ENCODE data around the gene HNRNPL. TPM values are rescaled to one million over a fixed set of nuclear protein-coding genes. Genes with fewer than 3 reads are reported as not detected.
"Not testable (repeated sequence)": the region's sequence is repeated elsewhere in the genome, so short reads cannot be mapped to it uniquely, and the experiment has no call there.

HNRNPL gene
- total RNA-seq, 4 donors from 2014 or later = 88.3 to 172 (median 126) TPM

DNA sequence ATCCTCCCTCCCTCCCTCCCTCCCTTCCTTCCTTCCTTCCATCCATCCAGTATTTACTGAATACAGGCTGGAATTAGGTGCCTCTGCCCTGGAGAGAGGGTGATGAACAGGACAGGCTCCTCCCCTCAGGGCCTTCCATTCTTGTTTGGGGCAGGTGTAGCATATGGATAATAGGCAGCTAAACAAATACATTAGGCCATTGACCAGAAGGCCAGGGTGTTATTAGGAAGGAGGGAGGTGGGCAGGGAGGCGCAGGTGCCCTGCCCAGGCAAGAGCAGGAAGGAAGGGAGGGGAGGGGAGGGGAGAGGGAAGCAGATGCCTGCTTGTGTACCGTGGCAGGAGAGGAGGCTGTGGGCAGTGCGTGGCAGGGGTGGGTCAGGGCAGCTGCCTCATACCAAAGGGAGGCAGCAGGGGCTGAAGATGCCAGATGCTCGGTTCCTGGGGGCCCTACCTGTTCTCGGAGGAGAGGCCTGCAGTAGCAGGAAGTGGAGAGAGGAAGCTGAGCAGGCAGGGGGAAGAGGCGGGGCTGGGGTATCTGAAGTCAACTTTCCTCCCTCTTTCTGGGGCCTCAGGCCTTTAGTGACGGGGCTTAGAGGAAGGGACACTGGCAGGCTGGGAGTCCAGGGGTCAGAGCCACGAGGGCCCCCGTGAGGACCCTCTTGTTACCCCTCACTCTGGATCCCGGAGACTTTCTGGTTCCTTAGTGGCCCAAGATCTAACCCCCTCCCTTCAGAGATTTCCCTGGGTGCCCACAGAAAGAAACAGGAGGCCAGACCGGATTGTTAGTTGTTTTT, 28.2 kb upstream of the HNRNPL start, which contains the start of gene RINL:
TSS of gene RINL (minus strand) at position 495 of the 794 bp plus-strand sequence. CDS start 1,533 bp downstream, outside the sequence.
- TF ChIP-seq, protein P1, sequence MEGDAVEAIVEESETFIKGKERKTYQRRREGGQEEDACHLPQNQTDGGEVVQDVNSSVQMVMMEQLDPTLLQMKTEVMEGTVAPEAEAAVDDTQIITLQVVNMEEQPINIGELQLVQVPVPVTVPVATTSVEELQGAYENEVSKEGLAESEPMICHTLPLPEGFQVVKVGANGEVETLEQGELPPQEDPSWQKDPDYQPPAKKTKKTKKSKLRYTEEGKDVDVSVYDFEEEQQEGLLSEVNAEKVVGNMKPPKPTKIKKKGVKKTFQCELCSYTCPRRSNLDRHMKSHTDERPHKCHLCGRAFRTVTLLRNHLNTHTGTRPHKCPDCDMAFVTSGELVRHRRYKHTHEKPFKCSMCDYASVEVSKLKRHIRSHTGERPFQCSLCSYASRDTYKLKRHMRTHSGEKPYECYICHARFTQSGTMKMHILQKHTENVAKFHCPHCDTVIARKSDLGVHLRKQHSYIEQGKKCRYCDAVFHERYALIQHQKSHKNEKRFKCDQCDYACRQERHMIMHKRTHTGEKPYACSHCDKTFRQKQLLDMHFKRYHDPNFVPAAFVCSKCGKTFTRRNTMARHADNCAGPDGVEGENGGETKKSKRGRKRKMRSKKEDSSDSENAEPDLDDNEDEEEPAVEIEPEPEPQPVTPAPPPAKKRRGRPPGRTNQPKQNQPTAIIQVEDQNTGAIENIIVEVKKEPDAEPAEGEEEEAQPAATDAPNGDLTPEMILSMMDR (IDR thresholded peaks at IDR 0.05 in 4 of 5, conservative IDR thresholded peaks at IDR 0.05 in 1 of 5) = no peak
- no peak for TF ChIP-seq POLR2A (IDR thresholded peaks at IDR 0.05)
- ATAC-seq (no peak), DNase-seq (no peak)
- H3K9me3 ChIP-seq = no peaks in the 10 kb centered on the region
- no peaks in the 10 kb centered on the region for H3K27me3 ChIP-seq
- peaks cover 0 to 34% of the 10 kb centered on the region in 2 donors for H3K36me3 ChIP-seq
- in situ Hi-C loops (cut with MboI; ENCODE audit: low sequenced_read_pairs in 4 of 4) = no loop called here
- H3K27ac ChIP-seq = peak within 1 kb of the TSS; percentile 45 to 54 (median 52)
- H3K4me1 ChIP-seq = peaks cover 3 to 6% of the 10 kb centered on the region in 2 donors
- intact Hi-C loops (cut with DNase I; ENCODE audit: low total_unique reads) = no loop called here
- H3K4me3 ChIP-seq = no peak within 1 kb of the TSS

DNA sequence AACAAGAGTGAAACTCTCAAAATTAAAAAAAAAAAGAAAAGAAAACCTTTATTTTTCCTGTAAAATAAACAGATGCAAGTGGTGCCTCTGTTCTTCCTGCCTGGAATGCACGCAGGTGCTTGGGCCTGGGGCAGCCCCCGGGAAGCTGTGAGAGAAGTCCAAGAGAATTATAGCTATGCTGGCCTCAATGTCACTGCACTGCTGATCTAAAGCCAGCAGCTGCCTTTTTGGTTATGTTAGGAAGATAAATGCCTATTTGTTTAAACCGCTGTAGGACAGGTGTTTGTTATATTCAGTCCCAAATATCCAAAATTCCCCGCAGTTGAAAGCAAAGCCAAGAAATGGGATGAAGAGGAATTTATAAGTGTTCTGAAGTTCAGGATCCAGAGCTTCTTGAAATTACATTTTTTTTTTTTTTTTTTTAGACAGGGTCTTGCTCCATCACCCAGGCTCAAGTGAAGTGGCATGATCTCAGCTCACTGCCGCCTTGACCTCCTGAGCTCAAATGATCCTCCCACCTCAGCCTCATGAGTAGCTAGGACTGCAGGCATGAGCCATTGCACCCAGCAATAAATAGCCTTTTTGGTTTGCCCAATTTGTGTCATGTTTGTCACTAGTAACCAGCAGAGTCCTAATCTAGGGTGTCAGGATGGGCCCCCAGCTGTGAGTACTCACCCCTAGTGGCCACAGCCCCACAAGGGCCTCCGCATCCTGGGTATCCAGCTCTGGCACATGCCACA, 26.0 kb upstream of the HNRNPL start:
- Histone ChIP-seq H3K4me3 (no peak overlapping the region), H3K27ac (no peak overlapping the region), H3K4me1 (peaks cover 3 to 6% of the 10 kb centered on the region in 2 donors), H3K36me3 (peaks cover 0 to 18% of the 10 kb centered on the region in 2 donors), H3K27me3 (no peaks in the 10 kb centered on the region), H3K9me3 (no peaks in the 10 kb centered on the region)
- intact Hi-C loops (cut with DNase I; ENCODE audit: low total_unique reads) = no loop called here
- ATAC-seq = no peak
- TF ChIP-seq, protein P1 (IDR thresholded peaks at IDR 0.05 in 4 of 5, conservative IDR thresholded peaks at IDR 0.05 in 1 of 5) = no peak
- no peak for TF ChIP-seq POLR2A (IDR thresholded peaks at IDR 0.05)
- in situ Hi-C loops (cut with MboI; ENCODE audit: low sequenced_read_pairs in 4 of 4) = no loop called here
- DNase-seq = no peak

DNA sequence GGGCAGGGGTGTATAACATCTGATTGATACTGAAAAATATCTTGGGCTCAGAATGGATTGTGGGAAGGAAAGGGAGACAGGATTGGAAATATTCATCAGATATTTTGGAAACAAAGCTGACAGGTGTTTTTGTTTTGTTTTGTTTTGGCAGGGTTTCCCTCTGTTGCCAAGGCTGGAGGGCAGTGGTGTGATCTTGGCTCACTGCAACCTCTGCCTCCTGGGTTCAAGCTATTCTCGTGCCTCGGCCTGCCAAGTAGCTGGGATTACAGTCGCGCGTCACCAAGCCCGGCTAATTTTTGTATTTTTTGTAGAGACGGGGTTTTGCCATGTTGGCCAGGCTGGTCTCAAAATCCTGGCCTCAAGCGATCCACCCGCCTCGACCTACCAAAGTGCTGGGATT, 23.6 kb upstream of the HNRNPL start:
- H3K36me3 ChIP-seq; H3K4me3 ChIP-seq; H3K27me3 ChIP-seq; ATAC-seq; H3K9me3 ChIP-seq; DNase-seq; H3K4me1 ChIP-seq; in situ Hi-C loops (cut with MboI; ENCODE audit: low sequenced_read_pairs in 4 of 4): not testable (repeated sequence)
- intact Hi-C loops (cut with DNase I; ENCODE audit: low total_unique reads) = loop anchor here (5.0 kb wide), 1 partner anchor 106 kb away; no protein-coding TSS in a partner anchor
- H3K27ac ChIP-seq = peak overlapping the region in 1 of 4 donors; percentile 46

DNA sequence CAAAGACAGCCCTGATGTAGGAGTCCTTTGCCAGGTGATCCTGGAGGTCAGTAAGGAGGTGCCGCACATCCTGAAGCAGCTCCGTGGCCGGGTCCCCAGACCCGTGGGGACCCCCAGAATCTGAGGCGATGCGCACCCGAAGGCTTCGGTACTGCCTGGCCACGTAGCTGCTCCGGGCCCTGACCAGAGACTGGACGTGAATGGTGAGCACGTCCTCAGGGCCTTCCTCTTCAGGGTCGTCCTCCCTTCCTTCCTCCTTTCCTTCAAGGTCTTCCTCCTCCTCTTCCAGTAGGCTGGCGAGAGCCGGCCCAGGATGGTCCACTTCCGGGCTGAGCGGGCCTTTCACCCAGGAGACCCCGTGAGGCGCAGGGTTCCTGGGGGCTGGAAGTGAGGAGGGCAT, 20.8 kb upstream of the HNRNPL start:
- H3K4me1 ChIP-seq = peaks cover 0 to 6% of the 10 kb centered on the region in 2 donors
- intact Hi-C loops (cut with DNase I; ENCODE audit: low total_unique reads) = loop anchor here (1.0 to 5.0 kb wide), 2 partner anchors 18 to 103 kb away; no protein-coding TSS in a partner anchor

More for the DNA sequence above, 20.8 kb upstream of the HNRNPL start:
- no peaks in the 10 kb centered on the region for H3K27me3 ChIP-seq
- H3K9me3 ChIP-seq = no peaks in the 10 kb centered on the region
- in situ Hi-C loops (cut with MboI; ENCODE audit: low sequenced_read_pairs in 4 of 4) = no loop called here
- DNase-seq (no peak), ATAC-seq (no peak)
- no peak overlapping the region for H3K4me3 ChIP-seq
- peak overlapping the region in 1 of 4 donors; percentile 65 for H3K27ac ChIP-seq
- TF ChIP-seq POLR2A (IDR thresholded peaks at IDR 0.05) = no peak
- TF ChIP-seq, protein P1 (IDR thresholded peaks at IDR 0.05 in 4 of 5, conservative IDR thresholded peaks at IDR 0.05 in 1 of 5) = no peak
- no peaks in the 10 kb centered on the region for H3K36me3 ChIP-seq
